ENCODE measurements around the gene ZDHHC14.

ZDHHC14 gene

GRCh38 chr6:157647261-157647915 lies 266.4 kb downstream of the ZDHHC14 start:
- H3K4me3 ChIP-seq (ENCODE audit: low read depth, low read length) = no peak overlapping the region
- no peak for TF ChIP-seq CTCF (IDR thresholded peaks at IDR 0.05; ENCODE audit: low read depth, low read length)

GRCh38 chr6:157648561-157648960 lies 267.6 kb downstream of the ZDHHC14 start:
- no peak for TF ChIP-seq CTCF (IDR thresholded peaks at IDR 0.05; ENCODE audit: low read depth, low read length)
- H3K4me3 ChIP-seq (ENCODE audit: low read depth, low read length) = no peak overlapping the region

GRCh38 chr6:157649311-157650260 lies 268.6 kb downstream of the ZDHHC14 start:
- H3K4me3 ChIP-seq (ENCODE audit: low read depth, low read length) = no peak overlapping the region
- no peak for TF ChIP-seq CTCF (IDR thresholded peaks at IDR 0.05; ENCODE audit: low read depth, low read length)

DNA sequence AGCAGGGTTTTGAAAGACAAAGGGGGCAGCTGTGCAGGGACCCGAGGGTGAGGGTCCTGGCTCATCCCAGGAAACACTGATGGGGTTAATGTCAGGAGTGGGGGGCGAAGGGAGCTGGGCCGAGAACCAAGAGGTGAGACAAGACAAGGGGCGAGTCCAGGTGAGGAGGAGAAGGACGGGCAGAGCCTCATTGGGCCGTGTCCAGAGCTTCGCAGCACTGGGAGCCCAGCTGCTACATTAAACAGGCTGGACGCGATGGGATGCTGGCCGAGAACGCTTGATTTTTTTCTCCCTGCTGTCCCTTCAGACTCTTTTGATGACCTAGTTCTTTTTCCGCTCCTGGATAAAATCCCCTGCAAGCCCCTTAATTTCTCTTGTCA lies 269.3 kb downstream of the ZDHHC14 start:
- TF ChIP-seq CTCF (IDR thresholded peaks at IDR 0.05; ENCODE audit: low read depth, low read length) = no peak
- no peak overlapping the region for H3K4me3 ChIP-seq (ENCODE audit: low read depth, low read length)

DNA sequence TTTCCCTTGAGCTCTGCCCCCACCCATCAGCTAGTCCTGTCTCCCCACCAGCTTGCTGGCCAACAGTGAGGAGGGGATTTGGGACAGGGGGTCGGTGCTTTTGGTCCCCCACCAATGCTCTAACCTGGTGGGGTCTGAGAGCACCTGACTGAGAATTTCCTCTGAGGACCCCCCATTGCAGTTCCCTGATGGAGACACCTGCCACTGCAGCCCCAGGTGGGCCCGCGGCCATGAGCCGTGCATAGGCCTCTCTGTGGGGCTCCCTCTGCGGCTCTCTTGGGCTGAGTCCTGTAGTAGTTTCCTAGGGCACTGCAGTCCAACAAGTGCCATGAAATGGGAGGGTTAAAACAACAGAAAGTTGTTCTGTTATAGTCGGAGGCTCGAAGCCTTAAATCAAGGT lies 269.8 kb downstream of the ZDHHC14 start:
- no peak overlapping the region for H3K4me3 ChIP-seq (ENCODE audit: low read depth, low read length)
- TF ChIP-seq CTCF (IDR thresholded peaks at IDR 0.05; ENCODE audit: low read depth, low read length) = no peak

DNA sequence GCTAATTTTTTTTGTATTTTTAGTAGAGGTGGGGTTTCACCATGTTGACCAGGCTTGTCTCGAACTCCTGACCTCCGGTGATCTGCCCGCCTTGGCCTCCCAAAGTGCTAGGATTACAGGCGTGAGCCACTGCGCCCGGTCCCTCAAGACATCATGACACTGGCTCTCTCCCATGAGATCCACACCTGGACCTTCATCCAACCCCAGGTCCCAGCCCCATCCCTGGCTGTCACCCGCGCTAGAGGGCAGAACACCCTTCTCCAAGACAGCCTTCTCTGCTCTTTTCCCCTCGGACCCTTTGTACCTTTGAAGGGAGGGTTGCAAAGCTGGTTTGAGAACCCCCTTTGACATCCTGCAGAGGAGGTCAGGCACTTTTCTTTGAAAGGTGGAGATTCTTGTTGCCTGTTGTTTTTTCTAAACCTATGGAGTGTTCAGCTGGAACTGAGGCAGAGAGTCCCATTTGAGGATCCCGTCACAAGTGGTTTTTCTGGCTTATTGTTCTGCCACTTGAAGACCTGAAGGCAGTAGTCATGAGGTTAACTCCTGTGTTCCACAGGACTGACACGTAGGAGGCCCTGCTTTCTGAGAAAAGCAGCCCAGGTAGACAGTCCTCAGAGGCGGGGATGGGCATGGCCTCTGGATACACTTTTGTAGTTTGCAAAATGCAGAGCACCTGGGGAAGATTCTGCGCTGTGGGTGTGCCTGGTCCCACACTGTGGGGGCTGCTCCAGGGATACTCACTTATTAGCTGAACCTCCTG lies 270.9 kb downstream of the ZDHHC14 start:
- H3K4me3 ChIP-seq (ENCODE audit: low read depth, low read length) = no peak overlapping the region
- TF ChIP-seq CTCF (IDR thresholded peaks at IDR 0.05; ENCODE audit: low read depth, low read length) = no peak
